Left ventricle myocardium inferior (tissue), 1 donor: Measurements from ENCODE around the gene OGFR. TPM values are rescaled to one million over a fixed set of nuclear protein-coding genes. Genes with fewer than 3 reads are reported as not detected.

Experiments
- DNase-seq: peaks from one replicate; pipeline ENCODE4 v3.0.0-alpha.2; 2020
- H3K27ac ChIP-seq: fragments of 200-600 bp; replicated peaks from 2 replicates; pipeline ENCODE4 v1.8.0; 2021
- H3K27me3 ChIP-seq: fragments of 200-600 bp; 2 replicates; pipeline ENCODE4 v1.8.0; 2021; ENCODE audit warnings: low read depth
- H3K36me3 ChIP-seq: fragments of 200-600 bp; 2 replicates; pipeline ENCODE4 v1.8.0; 2021
- H3K4me1 ChIP-seq: fragments of 200-600 bp; 2 replicates; pipeline ENCODE4 v1.8.0; 2021
- H3K4me3 ChIP-seq: fragments of 200-600 bp; 2 replicates; pipeline ENCODE4 v1.8.0; 2021; ENCODE audit warnings: mild to moderate bottlenecking, moderate library complexity
- H3K9me3 ChIP-seq: fragments of 200-600 bp; replicated peaks from 2 replicates; pipeline ENCODE4 v1.8.0; 2021
- CTCF ChIP-seq: fragments of 200-600 bp; IDR thresholded peaks from 2 replicates; pipeline ENCODE4 v1.8.0; 2021; ENCODE audit warnings: antibody characterized with exemption, mild to moderate bottlenecking, borderline replicate concordance
- intact Hi-C: fragments of 100-400 bp; cut with micrococcal nuclease; formaldehyde crosslinking; loops from one replicate; pipeline ENCODE4 v1.11.0; 2022
- total RNA-seq: library from RNA; stranded (reverse); fragmentation: NEBNext Ultra II Directional; extraction: Animal tissue kit (Norgen Biotek cat#: 25700); gene quantifications from one replicate; pipeline ENCODE4 v1.2.1, GENCODE V29; 2021
- donor health status: DM: no; HTN: yes; CAD: no; lungs with severe emphysema.

Gene OGFR
- total RNA-seq, 1 donor from 2014 or later, result 19.2 TPM

GRCh38 chr20:62839261-62839660, 34.6 kb downstream of the OGFR start:
- no peak overlapping the region for H3K27ac ChIP-seq
- no peaks in the 10 kb centered on the region for H3K9me3 ChIP-seq
- H3K4me3 ChIP-seq, result no peak overlapping the region
- no peaks in the 10 kb centered on the region for H3K36me3 ChIP-seq
- no peaks in the 10 kb centered on the region for H3K4me1 ChIP-seq
- DNase-seq, result no peak
- intact Hi-C loops, result no loop called here
- H3K27me3 ChIP-seq, result peaks cover 29% of the 10 kb centered on the region
- TF ChIP-seq CTCF, result no peak

- DNase-seq, result no peak
- no peak overlapping the region for H3K4me3 ChIP-seq
- H3K9me3 ChIP-seq, result no peaks in the 10 kb centered on the region
- H3K4me1 ChIP-seq, result no peaks in the 10 kb centered on the region
- intact Hi-C loops, result no loop called here
- TF ChIP-seq CTCF, result no peak
- H3K36me3 ChIP-seq, result no peaks in the 10 kb centered on the region
- no peak overlapping the region for H3K27ac ChIP-seq
- peaks cover 26% of the 10 kb centered on the region for H3K27me3 ChIP-seq
Observed at GRCh38 chr20:62839816-62840215, 35.2 kb downstream of the OGFR start.

GRCh38 chr20:62840244-62841197, 35.9 kb downstream of the OGFR start:
- Histone ChIP-seq H3K4me3 (no peak overlapping the region), H3K27me3 (peaks cover 20% of the 10 kb centered on the region), H3K27ac (no peak overlapping the region), H3K9me3 (no peaks in the 10 kb centered on the region), H3K4me1 (no peaks in the 10 kb centered on the region), H3K36me3 (peaks cover 3% of the 10 kb centered on the region)
- no peak for DNase-seq
- TF ChIP-seq CTCF, result no peak
- intact Hi-C loops, result no loop called here

- no peak for TF ChIP-seq CTCF
- peaks cover 8% of the 10 kb centered on the region for H3K27me3 ChIP-seq
- intact Hi-C loops, result no loop called here
- no peak overlapping the region for H3K27ac ChIP-seq
- H3K36me3 ChIP-seq, result peaks cover 12% of the 10 kb centered on the region
- DNase-seq, result no peak
- no peaks in the 10 kb centered on the region for H3K4me1 ChIP-seq
- H3K4me3 ChIP-seq, result no peak overlapping the region
- H3K9me3 ChIP-seq, result no peaks in the 10 kb centered on the region
Observed at GRCh38 chr20:62841705-62842212, 37.1 kb downstream of the OGFR start.

- intact Hi-C loops, result no loop called here
- Histone ChIP-seq H3K27ac (no peak overlapping the region), H3K4me1 (peaks cover 3% of the 10 kb centered on the region), H3K27me3 (peaks cover 8% of the 10 kb centered on the region), H3K9me3 (no peaks in the 10 kb centered on the region), H3K36me3 (peaks cover 12% of the 10 kb centered on the region), H3K4me3 (no peak overlapping the region)
- no peak for TF ChIP-seq CTCF
- DNase-seq, result no peak
Observed at GRCh38 chr20:62843656-62844055, 39.0 kb downstream of the OGFR start.
